HG03060 (cell line): ENCODE data around the gene TTPAL.

Source experiments
- ATAC-seq: cut with Tn5 transposase; IDR thresholded peaks from one replicate; pipeline ENCODE4 v1.9.1; 2021; ENCODE audit warnings: low read depth, moderate number of reproducible peaks; ENCODE audit not compliant: unreplicated experiment

The TTPAL gene

DNA sequence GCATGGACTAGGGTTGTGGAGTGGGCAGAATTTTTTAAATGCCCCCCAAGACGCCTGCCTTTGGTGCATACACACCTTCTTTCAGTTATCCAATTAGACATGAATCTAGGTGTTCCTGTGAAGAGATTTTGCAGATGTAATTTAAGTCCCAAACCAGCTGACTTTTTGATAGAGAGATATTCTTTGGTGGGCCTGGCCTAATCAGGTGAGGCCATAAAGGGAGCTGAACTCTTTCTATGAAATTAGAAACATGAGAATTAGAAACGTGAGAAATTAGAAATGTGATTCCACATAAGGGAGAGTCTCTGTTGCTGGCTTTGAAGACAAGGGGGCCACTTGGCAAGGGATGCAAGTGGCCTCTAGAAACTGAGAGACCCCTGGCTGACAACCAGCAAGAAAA is 36.4 kb upstream of the TTPAL start:
- ATAC-seq: no peak

DNA sequence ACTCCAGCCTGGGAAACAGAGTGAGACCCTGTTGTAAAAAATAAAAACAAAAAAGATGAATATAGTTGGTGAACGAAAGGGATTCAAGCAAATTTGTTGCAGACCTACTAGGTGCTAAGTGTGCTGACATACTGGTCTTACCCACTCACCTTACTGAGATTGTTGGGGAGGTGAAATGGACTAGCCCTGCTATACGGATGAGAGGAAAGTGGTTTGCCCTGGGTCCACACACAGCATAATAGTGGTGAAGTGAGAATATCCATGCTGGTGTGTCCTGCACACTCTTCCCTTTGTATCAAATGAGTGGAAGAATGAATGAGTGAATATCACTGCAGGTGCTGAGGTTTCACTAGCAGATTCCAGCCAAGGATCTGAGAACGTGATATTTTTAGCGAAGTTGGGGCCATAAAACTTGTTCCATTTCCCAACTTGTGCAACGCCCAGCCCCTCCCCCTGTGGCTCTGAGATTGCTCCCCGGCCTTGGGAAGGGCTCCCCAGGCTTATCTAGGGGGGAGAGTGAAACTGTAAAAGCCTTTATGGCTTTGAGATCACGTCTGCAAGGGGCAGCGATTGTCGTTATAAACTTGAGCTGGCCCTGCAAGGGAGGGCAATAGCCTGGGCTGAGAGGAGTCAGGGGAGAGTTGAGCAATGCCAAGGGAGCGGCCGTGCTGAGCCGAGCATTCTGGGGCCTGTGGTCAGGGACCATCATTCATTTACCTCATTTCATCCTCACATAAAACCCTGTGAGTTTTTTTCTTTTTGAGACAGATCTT is 33.2 kb upstream of the TTPAL start:
- no peak for ATAC-seq

DNA sequence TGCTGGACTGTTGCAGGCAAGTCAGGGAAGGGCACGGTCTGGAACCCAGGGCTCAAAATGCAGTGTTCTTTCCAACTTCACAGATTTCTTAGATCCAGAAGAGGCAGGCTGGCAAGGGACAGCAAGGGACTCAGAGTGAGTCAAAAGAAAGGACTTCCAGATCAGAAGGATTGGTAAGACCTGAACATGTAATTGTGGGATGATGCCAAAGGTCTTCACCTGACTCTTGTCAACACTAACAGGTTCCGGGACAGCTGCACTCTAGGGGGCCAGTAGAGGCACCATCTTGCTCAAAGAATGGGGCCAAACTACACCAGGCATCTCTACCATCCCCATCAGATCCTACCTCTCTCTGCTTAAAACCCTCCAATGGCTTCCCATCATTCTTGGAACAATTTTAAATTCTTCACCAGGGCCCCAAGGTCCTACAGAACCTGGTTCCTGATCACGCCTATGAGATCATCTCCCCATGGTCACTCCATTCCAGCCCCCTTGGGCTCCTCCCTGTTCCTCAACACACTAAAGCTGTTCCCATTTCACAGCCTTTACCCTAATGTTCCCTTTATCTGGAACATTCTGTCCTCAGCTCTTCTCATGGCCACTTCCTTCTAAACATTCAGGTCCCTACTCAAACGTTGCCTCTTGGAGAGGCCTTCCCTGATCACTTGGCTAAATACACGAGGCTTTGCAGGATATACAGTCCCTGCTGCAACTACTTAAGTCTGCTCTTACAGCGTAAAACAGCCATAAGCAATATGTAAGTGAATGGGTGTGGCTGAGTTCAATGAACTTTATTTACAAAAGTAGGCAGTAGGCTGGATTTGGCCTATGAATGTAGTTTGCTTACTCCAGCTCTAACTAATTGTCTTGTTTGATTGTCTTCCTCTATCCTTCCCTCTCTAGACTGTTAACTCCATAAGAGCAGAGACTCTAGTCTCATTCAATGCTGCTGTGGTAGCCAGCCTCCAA is 29.6 kb upstream of the TTPAL start:
- ATAC-seq: no peak

- ATAC-seq: no peak
These were observed 27.8 kb upstream of the TTPAL start for GRCh38 chr20:44447827-44448419.

GRCh38 chr20:44448753-44449546 is 26.7 kb upstream of the TTPAL start:
- no peak for ATAC-seq

GRCh38 chr20:44449864-44450263 is 25.8 kb upstream of the TTPAL start:
- ATAC-seq: no peak

GRCh38 chr20:44450281-44450889 is 25.3 kb upstream of the TTPAL start:
- no peak for ATAC-seq

DNA sequence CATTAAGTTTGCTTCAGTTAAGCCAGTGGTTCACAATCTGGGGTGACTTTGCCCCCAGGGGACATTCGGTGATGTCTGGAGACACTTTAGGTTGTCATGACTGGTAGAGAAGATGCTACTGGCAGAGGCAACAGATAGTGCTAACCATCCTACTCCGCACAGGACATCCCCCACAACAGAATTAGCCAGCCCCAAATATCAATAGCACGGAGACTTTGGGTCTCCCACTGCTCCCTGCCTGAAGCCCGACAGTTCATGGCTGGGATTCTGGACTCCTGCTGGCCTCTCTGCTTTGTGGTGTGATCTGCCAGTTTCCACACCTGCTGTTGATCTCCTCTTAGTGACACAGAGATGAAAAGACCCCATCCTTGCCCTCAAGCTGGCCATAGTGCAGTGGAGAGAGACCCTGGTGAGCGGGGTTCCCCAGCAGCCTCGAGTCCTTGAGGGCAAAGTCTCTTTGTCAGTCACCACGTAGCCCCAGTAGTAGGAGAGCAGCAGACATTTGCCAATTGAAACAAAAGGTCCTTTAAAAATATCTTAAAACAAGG is 24.7 kb upstream of the TTPAL start:
- no peak for ATAC-seq

- ATAC-seq: no peak
These were observed 21.2 kb upstream of the TTPAL start for GRCh38 chr20:44454306-44454963.

DNA sequence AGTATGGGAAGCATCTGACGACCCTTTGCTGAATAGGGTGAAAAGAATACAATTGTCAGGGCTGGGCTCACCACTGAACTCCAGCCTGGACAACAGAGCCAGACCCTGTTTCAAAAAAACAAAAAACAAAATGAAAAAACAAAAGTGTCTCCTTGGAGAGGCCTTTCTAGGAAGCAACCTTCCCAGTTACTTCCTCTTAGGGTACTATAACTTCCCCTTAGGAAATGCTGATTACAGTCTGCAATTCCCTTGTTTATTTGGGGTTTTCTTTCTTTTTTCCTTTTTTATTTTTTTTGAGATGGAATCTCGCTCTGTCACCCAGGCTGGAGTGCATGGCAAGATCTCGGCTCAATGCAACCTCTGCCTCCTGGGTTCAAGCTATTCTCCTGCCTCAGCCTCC is 20.5 kb upstream of the TTPAL start:
- ATAC-seq: no peak

- ATAC-seq: no peak
These were observed 19.1 kb upstream of the TTPAL start for GRCh38 chr20:44456611-44457010.

- ATAC-seq: no peak
These were observed 18.7 kb upstream of the TTPAL start for GRCh38 chr20:44457016-44457415.

GRCh38 chr20:44459271-44459670 is 16.4 kb upstream of the TTPAL start:
- ATAC-seq: no peak

DNA sequence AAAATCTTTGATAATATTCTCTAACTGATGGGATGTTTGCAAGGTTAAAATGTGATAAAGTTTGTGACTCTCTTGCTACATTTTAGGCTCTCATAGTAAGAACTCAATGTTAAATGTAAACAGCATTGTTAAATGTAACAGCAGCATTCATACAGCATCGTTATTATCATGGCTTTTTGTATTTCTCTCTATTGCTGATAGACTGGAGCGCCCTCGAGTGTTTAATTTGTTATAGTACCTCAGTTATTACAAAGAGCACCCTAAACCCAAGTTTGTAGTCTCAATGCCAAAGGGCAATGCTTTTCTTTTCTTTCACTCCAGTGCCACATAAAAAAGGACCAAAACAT is 14.9 kb upstream of the TTPAL start:
- no peak for ATAC-seq

GRCh38 chr20:44461142-44461802 is 14.4 kb upstream of the TTPAL start:
- no peak for ATAC-seq

- no peak for ATAC-seq
These were observed 13.9 kb upstream of the TTPAL start for GRCh38 chr20:44461803-44462174.

- ATAC-seq: no peak
These were observed 12.2 kb upstream of the TTPAL start for GRCh38 chr20:44463466-44463865.

- ATAC-seq: no peak
These were observed 11.2 kb upstream of the TTPAL start for GRCh38 chr20:44464514-44464913.

GRCh38 chr20:44465001-44465560 is 10.6 kb upstream of the TTPAL start:
- ATAC-seq: no peak
